ENCODE data around the gene PRKACG.

GRCh38 chr9:68966496-68966944, 47.4 kb downstream of the PRKACG start:
- TF ChIP-seq, protein P1, sequence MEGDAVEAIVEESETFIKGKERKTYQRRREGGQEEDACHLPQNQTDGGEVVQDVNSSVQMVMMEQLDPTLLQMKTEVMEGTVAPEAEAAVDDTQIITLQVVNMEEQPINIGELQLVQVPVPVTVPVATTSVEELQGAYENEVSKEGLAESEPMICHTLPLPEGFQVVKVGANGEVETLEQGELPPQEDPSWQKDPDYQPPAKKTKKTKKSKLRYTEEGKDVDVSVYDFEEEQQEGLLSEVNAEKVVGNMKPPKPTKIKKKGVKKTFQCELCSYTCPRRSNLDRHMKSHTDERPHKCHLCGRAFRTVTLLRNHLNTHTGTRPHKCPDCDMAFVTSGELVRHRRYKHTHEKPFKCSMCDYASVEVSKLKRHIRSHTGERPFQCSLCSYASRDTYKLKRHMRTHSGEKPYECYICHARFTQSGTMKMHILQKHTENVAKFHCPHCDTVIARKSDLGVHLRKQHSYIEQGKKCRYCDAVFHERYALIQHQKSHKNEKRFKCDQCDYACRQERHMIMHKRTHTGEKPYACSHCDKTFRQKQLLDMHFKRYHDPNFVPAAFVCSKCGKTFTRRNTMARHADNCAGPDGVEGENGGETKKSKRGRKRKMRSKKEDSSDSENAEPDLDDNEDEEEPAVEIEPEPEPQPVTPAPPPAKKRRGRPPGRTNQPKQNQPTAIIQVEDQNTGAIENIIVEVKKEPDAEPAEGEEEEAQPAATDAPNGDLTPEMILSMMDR (IDR thresholded peaks at IDR 0.05; ENCODE audit: low read length) = no peak
- TF ChIP-seq EZH2phosphoT487 (IDR thresholded peaks at IDR 0.05; ENCODE audit: low read length) (no peak), EZH2 (optimal IDR thresholded peaks at IDR 0.05; ENCODE audit: low read depth, low read length) (no peak)

Data from MM.1S (cell line).